Measurements from ENCODE around the gene OGFR. TPM values are rescaled to one million over a fixed set of nuclear protein-coding genes. Genes with fewer than 3 reads are reported as not detected.
A peak's percentile ranks its signal among the peaks of the same experiment; 100 is the strongest.

OGFR gene
- total and polyA plus RNA-seq, 9 donors, result 28.6 to 52.9 (median 43.0) TPM

- TF ChIP-seq CTCF (IDR thresholded peaks at IDR 0.05), result no peak
- TF ChIP-seq EP300 (IDR thresholded peaks at IDR 0.05), result no peak
- no peak for TF ChIP-seq POLR2A (IDR thresholded peaks at IDR 0.05)
- no peaks in the 10 kb centered on the region for H3K36me3 ChIP-seq
- H3K4me1 ChIP-seq (ENCODE audit: insufficient read depth), result peaks cover 7% of the 10 kb centered on the region
- intact Hi-C loops (cut with DNase I), result no loop called here
- no peak for DNase-seq
- H3K9me3 ChIP-seq, result no peaks in the 10 kb centered on the region
- no peak overlapping the region for H3K4me3 ChIP-seq
- H3K27me3 ChIP-seq, result no peaks in the 10 kb centered on the region
- no peak overlapping the region for H3K27ac ChIP-seq
- WGBS, 3 donors, result 87 to 89% (median 88%) methylated on average over 12 of the region's 12 CpGs
Observed at GRCh38 chr20:62859721-62860120, 55.1 kb downstream of the OGFR start.

GRCh38 chr20:62860391-62860923 is 55.8 kb downstream of the OGFR start:
- peaks cover 7% of the 10 kb centered on the region for H3K4me1 ChIP-seq (ENCODE audit: insufficient read depth)
- intact Hi-C loops (cut with DNase I), result no loop called here
- H3K36me3 ChIP-seq, result no peaks in the 10 kb centered on the region
- peak overlapping the region; percentile 43 for H3K4me3 ChIP-seq
- no peak overlapping the region for H3K27ac ChIP-seq
- peak in 1 of 5 donors; percentile 50 for DNase-seq
- WGBS, 3 donors, result 10 to 12% (median 11%) methylated on average over 23 to 24 of the region's 24 CpGs
- no peak for TF ChIP-seq POLR2A (IDR thresholded peaks at IDR 0.05)
- no peaks in the 10 kb centered on the region for H3K27me3 ChIP-seq
- H3K9me3 ChIP-seq, result no peaks in the 10 kb centered on the region

GRCh38 chr20:62860924-62861691 is 56.5 kb downstream of the OGFR start:
- peak overlapping the region; percentile 43 for H3K4me3 ChIP-seq
- no peak for TF ChIP-seq POLR2A (IDR thresholded peaks at IDR 0.05)
- TF ChIP-seq EP300 (IDR thresholded peaks at IDR 0.05), result no peak
- no peak for TF ChIP-seq CTCF (IDR thresholded peaks at IDR 0.05)
- H3K9me3 ChIP-seq, result no peaks in the 10 kb centered on the region
- no peaks in the 10 kb centered on the region for H3K27me3 ChIP-seq
- H3K27ac ChIP-seq, result no peak overlapping the region
- peak in 3 of 5 donors; percentile 60 to 67 (median 65) for DNase-seq
- H3K4me1 ChIP-seq (ENCODE audit: insufficient read depth), result peaks cover 7% of the 10 kb centered on the region
- intact Hi-C loops (cut with DNase I), result no loop called here
- H3K36me3 ChIP-seq, result no peaks in the 10 kb centered on the region
- 1 to 2% (median 1%) methylated on average over 18 to 129 of the region's 129 CpGs for WGBS, 3 donors

DNA sequence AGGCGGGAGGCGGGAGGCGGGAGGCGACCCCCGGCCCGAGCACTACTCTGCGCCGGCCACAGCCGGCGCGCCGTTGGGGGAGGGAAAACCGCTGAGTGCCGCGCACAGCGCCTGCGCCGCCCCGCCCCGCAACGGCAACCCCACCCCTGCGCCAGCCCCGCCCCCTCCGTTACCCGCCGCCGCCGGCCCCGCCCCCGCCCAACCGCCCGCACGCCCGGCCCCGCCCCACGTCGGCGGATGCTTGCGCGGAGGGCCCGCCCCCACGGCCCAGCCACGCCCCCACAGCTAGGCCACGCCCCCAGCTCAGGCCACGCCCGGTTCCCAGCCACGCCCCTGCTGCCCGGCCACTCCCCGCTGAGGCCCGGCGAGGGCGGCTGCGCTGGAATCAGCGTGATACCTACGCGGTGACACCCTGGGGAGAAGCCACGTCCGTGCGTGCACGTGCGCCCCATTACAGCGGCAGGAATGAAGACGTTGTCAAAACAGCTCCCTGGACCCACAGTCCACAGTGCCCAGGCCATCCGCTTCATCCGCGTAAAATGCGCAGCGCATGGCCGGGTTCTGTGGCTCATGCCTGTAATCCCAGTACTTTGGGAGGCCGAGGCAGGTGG is 57.2 kb downstream of the OGFR start, which contains the start of gene TCFL5:
Gene TCFL5 (minus strand): TSS at position 97 of the 611 bp plus-strand sequence. CDS start 152 bp downstream, outside the sequence.
- WGBS, 3 donors, result 5 to 39% (median 17%) methylated on average over 16 to 69 of the region's 70 CpGs
- no peaks in the 10 kb centered on the region for H3K9me3 ChIP-seq
- intact Hi-C loops (cut with DNase I), result no loop called here
- no peaks in the 10 kb centered on the region for H3K36me3 ChIP-seq
- TF ChIP-seq CTCF (IDR thresholded peaks at IDR 0.05) (no peak), EP300 (IDR thresholded peaks at IDR 0.05) (no peak), POLR2A (IDR thresholded peaks at IDR 0.05) (no peak)
- peak; percentile 89 to 97 (median 94) for DNase-seq
- H3K4me3 ChIP-seq, result peak within 1 kb of the TSS; percentile 43
- peaks cover 7% of the 10 kb centered on the region for H3K4me1 ChIP-seq (ENCODE audit: insufficient read depth)
- no peaks in the 10 kb centered on the region for H3K27me3 ChIP-seq
- peak within 1 kb of the TSS in 1 of 2 donors; percentile 45 for H3K27ac ChIP-seq

Small RNA genes within 50 kb of the gene (small RNA-seq; reads per million reads assigned to genes)
- not detected for gene DPH3P1

Other genes with a start within 250 kb of the OGFR start
- gene SLCO4A1, start 162.3 kb upstream of the OGFR start, total RNA-seq, result 10 to 100 TPM in 1 of 7 donors, 1 to 10 TPM in 6; 3.3 to 10.9 (median 4.4) TPM
- 1 to 10 TPM; 1.1 to 2.2 TPM for gene SLCO4A1, start 162.3 kb upstream of the OGFR start, polyA plus RNA-seq
- gene NTSR1, start 96.0 kb upstream of the OGFR start, total RNA-seq, result under 1 TPM in 2 of 7 donors, not detected in 5; 0.12 to 0.23 TPM
- under 1 TPM; 0.05 TPM for gene NTSR1, start 96.0 kb upstream of the OGFR start, polyA plus RNA-seq
- gene MRGBP, start 8.4 kb upstream of the OGFR start, total RNA-seq, result 10 to 100 TPM in 5 of 7 donors, 1 to 10 TPM in 2; 7.9 to 15.2 (median 12.6) TPM
- gene MRGBP, start 8.4 kb upstream of the OGFR start, polyA plus RNA-seq, result 10 to 100 TPM in 1 of 2 donors, 1 to 10 TPM in 1; 6.2 to 11.3 TPM
- gene COL9A3, start 12.2 kb downstream of the OGFR start, total RNA-seq, result 1 to 10 TPM in 5 of 7 donors, under 1 TPM in 1, not detected in 1; 0.83 to 2.6 (median 1.6) TPM
- gene COL9A3, start 12.2 kb downstream of the OGFR start, polyA plus RNA-seq, result 1 to 10 TPM in 1 of 2 donors, under 1 TPM in 1; 0.65 to 3.0 TPM
- 10 to 100 TPM in 5 of 7 donors, 1 to 10 TPM in 2; 8.5 to 17.9 (median 15.0) TPM for gene TCFL5, start 57.0 kb downstream of the OGFR start, total RNA-seq
- 10 to 100 TPM in 1 of 2 donors, 1 to 10 TPM in 1; 8.1 to 10.5 TPM for gene TCFL5, start 57.0 kb downstream of the OGFR start, polyA plus RNA-seq
- gene DIDO1, start 121.7 kb downstream of the OGFR start, total RNA-seq, result 10 to 100 TPM; 49.4 to 82.2 (median 69.8) TPM
- 10 to 100 TPM; 42.9 to 47.0 TPM for gene DIDO1, start 121.7 kb downstream of the OGFR start, polyA plus RNA-seq
- gene GID8, start 133.3 kb downstream of the OGFR start, total RNA-seq, result 10 to 100 TPM; 23.6 to 54.3 (median 47.0) TPM
- gene GID8, start 133.3 kb downstream of the OGFR start, polyA plus RNA-seq, result 10 to 100 TPM; 26.5 to 30.1 TPM
- 1 to 10 TPM; 1.8 to 7.7 (median 4.8) TPM for gene SLC17A9, start 147.9 kb downstream of the OGFR start, total RNA-seq
- 1 to 10 TPM in 1 of 2 donors, under 1 TPM in 1; 0.68 to 2.6 TPM for gene SLC17A9, start 147.9 kb downstream of the OGFR start, polyA plus RNA-seq
- gene BHLHE23, start 202.1 kb downstream of the OGFR start, total RNA-seq, result not detected
- not detected for gene BHLHE23, start 202.1 kb downstream of the OGFR start, polyA plus RNA-seq